ENCODE measurements around the gene CIAO2B.

The CIAO2B gene

GRCh38 chr16:66931665-66932064 lies 2.5 kb downstream of the CIAO2B start:
- no peak for ATAC-seq
- no peak for TF ChIP-seq ZNF70 (CRISPR knock-in tag; IDR thresholded peaks at IDR 0.05)
- no peak for TF ChIP-seq CSDC2 (CRISPR knock-in tag; IDR thresholded peaks at IDR 0.05)
- no peak for TF ChIP-seq PATZ1 (CRISPR knock-in tag; IDR thresholded peaks at IDR 0.05; ENCODE audit: borderline replicate concordance)
- TF ChIP-seq ZNF565 (CRISPR knock-in tag; conservative IDR thresholded peaks at IDR 0.05; ENCODE audit: low read depth) = no peak
- TF ChIP-seq BACH2 (CRISPR knock-in tag; IDR thresholded peaks at IDR 0.05; ENCODE audit: borderline replicate concordance) = no peak
- TF ChIP-seq TSHZ2 (CRISPR knock-in tag; IDR thresholded peaks at IDR 0.05) = no peak
- TF ChIP-seq ISL1 (CRISPR knock-in tag; IDR thresholded peaks at IDR 0.05) = no peak
- TF ChIP-seq GLIS3 (CRISPR knock-in tag; IDR thresholded peaks at IDR 0.05) = no peak
- no peak for TF ChIP-seq TOX (CRISPR knock-in tag; IDR thresholded peaks at IDR 0.05; ENCODE audit: borderline replicate concordance)
- no peak for TF ChIP-seq RARB (CRISPR knock-in tag; IDR thresholded peaks at IDR 0.05)
- TF ChIP-seq ZNF8 (CRISPR knock-in tag; IDR thresholded peaks at IDR 0.05) = no peak
- TF ChIP-seq PPARA (CRISPR knock-in tag; IDR thresholded peaks at IDR 0.05; ENCODE audit: borderline replicate concordance) = no peak
- TF ChIP-seq ZFP3 (CRISPR knock-in tag; IDR thresholded peaks at IDR 0.05) = no peak
- no peak for TF ChIP-seq CSRNP3 (CRISPR knock-in tag; IDR thresholded peaks at IDR 0.05)
- TF ChIP-seq ARNTL (CRISPR knock-in tag; IDR thresholded peaks at IDR 0.05; ENCODE audit: borderline replicate concordance, low read depth) = no peak
- no peak for TF ChIP-seq CREB5 (CRISPR knock-in tag; IDR thresholded peaks at IDR 0.05; ENCODE audit: low read depth)
- TF ChIP-seq SNAI2 (CRISPR knock-in tag; IDR thresholded peaks at IDR 0.05) = no peak
- no peak for TF ChIP-seq TCF4 (CRISPR knock-in tag; IDR thresholded peaks at IDR 0.05; ENCODE audit: borderline replicate concordance)
- TF ChIP-seq POU6F1 (CRISPR knock-in tag; IDR thresholded peaks at IDR 0.05; ENCODE audit: borderline replicate concordance, low read depth) = no peak
- no peak for TF ChIP-seq ESRRG (CRISPR knock-in tag; IDR thresholded peaks at IDR 0.05)

GRCh38 chr16:66930189-66930588 lies 4.0 kb downstream of the CIAO2B start:
- ATAC-seq = no peak

GRCh38 chr16:66928702-66929388 lies 5.4 kb downstream of the CIAO2B start:
- ATAC-seq = peak; percentile 44
- TF ChIP-seq CSRNP3 (CRISPR knock-in tag; IDR thresholded peaks at IDR 0.05) = no peak
- TF ChIP-seq ESRRG (CRISPR knock-in tag; IDR thresholded peaks at IDR 0.05) = no peak
- TF ChIP-seq ISL1 (CRISPR knock-in tag; IDR thresholded peaks at IDR 0.05) = no peak
- TF ChIP-seq ZC3H10 (CRISPR knock-in tag; IDR thresholded peaks at IDR 0.05) = no peak
- TF ChIP-seq POU6F1 (CRISPR knock-in tag; IDR thresholded peaks at IDR 0.05; ENCODE audit: borderline replicate concordance, low read depth) = no peak
- no peak for TF ChIP-seq GLIS3 (CRISPR knock-in tag; IDR thresholded peaks at IDR 0.05)
- TF ChIP-seq CSDC2 (CRISPR knock-in tag; IDR thresholded peaks at IDR 0.05) = no peak
- no peak for TF ChIP-seq PPARA (CRISPR knock-in tag; IDR thresholded peaks at IDR 0.05; ENCODE audit: borderline replicate concordance)
- no peak for TF ChIP-seq ZNF8 (CRISPR knock-in tag; IDR thresholded peaks at IDR 0.05)
- no peak for TF ChIP-seq ARNTL (CRISPR knock-in tag; IDR thresholded peaks at IDR 0.05; ENCODE audit: borderline replicate concordance, low read depth)
- TF ChIP-seq TCF4 (CRISPR knock-in tag; IDR thresholded peaks at IDR 0.05; ENCODE audit: borderline replicate concordance) = no peak

More at GRCh38 chr16:66930189-66930588, 4.0 kb downstream of the CIAO2B start:
- TF ChIP-seq ZNF70 (CRISPR knock-in tag; IDR thresholded peaks at IDR 0.05) = peak; percentile 51; the same call in 1 of the 2 replicates
- TF ChIP-seq RARB (CRISPR knock-in tag; IDR thresholded peaks at IDR 0.05) = no peak
